SK-N-MC (cell line): ENCODE results near the gene PPP1R9A.

Experiments
- EZH2 ChIP-seq: fragments of 200-600 bp; sonication (generic); IDR thresholded peaks from one replicate; pipeline ENCODE4 v1.6.1; 2017; ENCODE audit warnings: antibody characterized with exemption
- FOXP2 ChIP-seq: optimal IDR thresholded peaks from 2 replicates; pipeline ENCODE3; 2011; ENCODE audit warnings: mild to moderate bottlenecking, moderate library complexity; ENCODE audit not compliant: insufficient read depth; ENCODE audit errors: extremely low read length, control extremely low read depth
- POLR2AphosphoS5 ChIP-seq: IDR thresholded peaks from 2 replicates; pipeline ENCODE4 v1.6.1; 2012; ENCODE audit warnings: mild to moderate bottlenecking, low read depth, low read length, borderline replicate concordance

- TF ChIP-seq POLR2AphosphoS5 = no peak
- no peak for TF ChIP-seq EZH2
- TF ChIP-seq FOXP2 = no peak
These were observed 23.8 kb upstream of the PPP1R9A start for GRCh38 chr7:94883616-94884015.
